Endothelial cell of umbilical vein (primary cell): ENCODE data around the gene ARF5.

Source experiments
- EZH2 ChIP-seq: IDR thresholded peaks from 2 replicates; pipeline ENCODE4 v1.6.1; 2012; ENCODE audit warnings: borderline replicate concordance, low read depth, mild to moderate bottlenecking, moderate library complexity, low read length, inconsistent platforms; ENCODE audit not compliant: severe bottlenecking
- FOS ChIP-seq: IDR thresholded peaks from 2 replicates; pipeline ENCODE4 v1.6.1; 2011; ENCODE audit warnings: mild to moderate bottlenecking, low read length, moderate library complexity, borderline replicate concordance; ENCODE audit not compliant: insufficient read depth
- GATA2 ChIP-seq: IDR thresholded peaks from 2 replicates; pipeline ENCODE4 v1.7.0; 2011; ENCODE audit warnings: low read depth, mild to moderate bottlenecking, moderate library complexity, mixed read lengths, low read length; ENCODE audit not compliant: insufficient read length, insufficient read depth
- JUN ChIP-seq: IDR thresholded peaks from 2 replicates; pipeline ENCODE4 v1.6.1; 2011; ENCODE audit warnings: borderline replicate concordance, low read depth; ENCODE audit not compliant: insufficient read length, insufficient read depth
- MYC ChIP-seq: IDR thresholded peaks from one replicate; pipeline ENCODE4 v1.6.1; 2011; ENCODE audit warnings: mild to moderate bottlenecking, low read depth, low read length
- POLR2A ChIP-seq: IDR thresholded peaks from 2 replicates; pipeline ENCODE4 v1.6.1; 2012; ENCODE audit warnings: low read depth, mild to moderate bottlenecking, control low read depth, low read length
- POLR2AphosphoS5 ChIP-seq: IDR thresholded peaks from 2 replicates; pipeline ENCODE4 v1.6.1; 2012; ENCODE audit warnings: low read depth, mild to moderate bottlenecking, control low read depth, low read length, moderate library complexity; ENCODE audit not compliant: insufficient read depth
- TF ChIP-seq, protein P1 (sequence below), 2 donors: IDR thresholded peaks; 1 replicate in 1 of 2; 2 replicates in 1 of 2; pipeline ENCODE4 v1.5.1; 2011; ENCODE audit warnings: low read length in 2 of 2, mild to moderate bottlenecking in 2 of 2, moderate library complexity in 2 of 2, control low read depth in 1 of 2, inconsistent platforms in 1 of 2, low read depth in 1 of 2; ENCODE audit not compliant: insufficient read depth in 1 of 2; ENCODE audit errors: extremely low read depth in 1 of 2
- TF ChIP-seq, protein P2 (sequence below): IDR thresholded peaks from 2 replicates; pipeline ENCODE4 v1.6.1; 2011; ENCODE audit not compliant: insufficient read depth, insufficient read length

GRCh38 chr7:127620406-127621233 is 32.4 kb downstream of the ARF5 start:
- TF ChIP-seq, protein P1, sequence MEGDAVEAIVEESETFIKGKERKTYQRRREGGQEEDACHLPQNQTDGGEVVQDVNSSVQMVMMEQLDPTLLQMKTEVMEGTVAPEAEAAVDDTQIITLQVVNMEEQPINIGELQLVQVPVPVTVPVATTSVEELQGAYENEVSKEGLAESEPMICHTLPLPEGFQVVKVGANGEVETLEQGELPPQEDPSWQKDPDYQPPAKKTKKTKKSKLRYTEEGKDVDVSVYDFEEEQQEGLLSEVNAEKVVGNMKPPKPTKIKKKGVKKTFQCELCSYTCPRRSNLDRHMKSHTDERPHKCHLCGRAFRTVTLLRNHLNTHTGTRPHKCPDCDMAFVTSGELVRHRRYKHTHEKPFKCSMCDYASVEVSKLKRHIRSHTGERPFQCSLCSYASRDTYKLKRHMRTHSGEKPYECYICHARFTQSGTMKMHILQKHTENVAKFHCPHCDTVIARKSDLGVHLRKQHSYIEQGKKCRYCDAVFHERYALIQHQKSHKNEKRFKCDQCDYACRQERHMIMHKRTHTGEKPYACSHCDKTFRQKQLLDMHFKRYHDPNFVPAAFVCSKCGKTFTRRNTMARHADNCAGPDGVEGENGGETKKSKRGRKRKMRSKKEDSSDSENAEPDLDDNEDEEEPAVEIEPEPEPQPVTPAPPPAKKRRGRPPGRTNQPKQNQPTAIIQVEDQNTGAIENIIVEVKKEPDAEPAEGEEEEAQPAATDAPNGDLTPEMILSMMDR (IDR thresholded peaks at IDR 0.05; ENCODE audit: extremely low read depth in 1 of 2, insufficient read depth in 1 of 2, low read depth in 1 of 2, low read length in 2 of 2) = no peak
- TF ChIP-seq POLR2A = no peak
- TF ChIP-seq EZH2 = no peak
- TF ChIP-seq JUN = no peak
- no peak for TF ChIP-seq POLR2AphosphoS5
- no peak for TF ChIP-seq FOS
- TF ChIP-seq MYC = no peak
- TF ChIP-seq GATA2 = no peak
- TF ChIP-seq, protein P2, sequence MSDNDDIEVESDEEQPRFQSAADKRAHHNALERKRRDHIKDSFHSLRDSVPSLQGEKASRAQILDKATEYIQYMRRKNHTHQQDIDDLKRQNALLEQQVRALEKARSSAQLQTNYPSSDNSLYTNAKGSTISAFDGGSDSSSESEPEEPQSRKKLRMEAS = no peak
